Activated CD8-positive, alpha-beta memory T cell treated with anti-CD3 and anti-CD28 coated beads, Interleukin-2, amount 50 U/mL, for 1 hour (primary cell): ENCODE measurements around the gene MRNIP.

Experiments
- DNase-seq: peaks from one replicate; pipeline ENCODE4 v3.0.0-alpha.2; 2020; ENCODE audit errors: extremely low read depth

The MRNIP gene

GRCh38 chr5:179803651-179804554 is 54.7 kb downstream of the MRNIP start:
- no peak for DNase-seq

- no peak for DNase-seq
Measured at GRCh38 chr5:179802950-179803562, 55.6 kb downstream of the MRNIP start.

GRCh38 chr5:179802207-179802883 is 56.3 kb downstream of the MRNIP start:
- no peak for DNase-seq

- DNase-seq: no peak
Measured at GRCh38 chr5:179801304-179802206, 57.1 kb downstream of the MRNIP start.

GRCh38 chr5:179800696-179801201 is 57.9 kb downstream of the MRNIP start:
- DNase-seq: no peak

GRCh38 chr5:179800071-179800695 is 58.4 kb downstream of the MRNIP start:
- no peak for DNase-seq

- no peak for DNase-seq
Measured at GRCh38 chr5:179799644-179799973, 59.0 kb downstream of the MRNIP start.

- no peak for DNase-seq
Measured at GRCh38 chr5:179798771-179799643, 59.6 kb downstream of the MRNIP start.

GRCh38 chr5:179798144-179798770 is 60.4 kb downstream of the MRNIP start:
- DNase-seq: no peak

- no peak for DNase-seq
Measured at GRCh38 chr5:179797741-179798140, 60.9 kb downstream of the MRNIP start.

- no peak for DNase-seq
Measured at GRCh38 chr5:179796877-179797608, 61.6 kb downstream of the MRNIP start.

GRCh38 chr5:179795863-179796833 is 62.5 kb downstream of the MRNIP start:
- no peak for DNase-seq

GRCh38 chr5:179795049-179795862 is 63.4 kb downstream of the MRNIP start:
- no peak for DNase-seq

- no peak for DNase-seq
Measured at GRCh38 chr5:179794575-179794974, 64.0 kb downstream of the MRNIP start.

- no peak for DNase-seq
Measured at GRCh38 chr5:179794171-179794570, 64.4 kb downstream of the MRNIP start.

GRCh38 chr5:179793468-179794139 is 65.0 kb downstream of the MRNIP start, which contains the start of gene LTC4S:
Gene LTC4S, plus strand, starts transcription at chr5:179793986. Its CDS starts 95 bp downstream, at chr5:179794081.
- DNase-seq: no peak
